H9 (cell line): ENCODE measurements around the gene GAS6. TPM values are rescaled to one million over a fixed set of nuclear protein-coding genes. Genes with fewer than 3 reads are reported as not detected.

Experiments used
- DNase-seq: peaks from one replicate; pipeline ENCODE4 v3.0.0-alpha.2; 2017
- H2AFZ ChIP-seq: one replicate; pipeline ENCODE4 v1.6.1; 2013; ENCODE audit warnings: mild to moderate bottlenecking, low read length, control low read depth, moderate library complexity
- H2AK5ac ChIP-seq: 2 replicates; pipeline ENCODE4 v1.6.1; 2013; ENCODE audit warnings: low read length, control low read depth, mixed read lengths; ENCODE audit not compliant: insufficient read length
- H2BK120ac ChIP-seq: one replicate; pipeline ENCODE4 v1.6.1; 2013; ENCODE audit warnings: low read depth, mild to moderate bottlenecking, low read length, control low read depth, inconsistent platforms; ENCODE audit not compliant: poor library complexity, severe bottlenecking
- H2BK12ac ChIP-seq: 2 replicates; pipeline ENCODE4 v1.6.1; 2013; ENCODE audit warnings: low read length, control low read depth, mixed read lengths, low read depth; ENCODE audit not compliant: insufficient read length
- H2BK15ac ChIP-seq: 2 replicates; pipeline ENCODE4 v1.6.1; 2013; ENCODE audit warnings: low read depth, low read length, control low read depth
- H2BK20ac ChIP-seq: one replicate; pipeline ENCODE4 v1.6.1; 2013; ENCODE audit warnings: low read depth, mild to moderate bottlenecking, low read length, control low read depth, inconsistent platforms; ENCODE audit not compliant: poor library complexity, severe bottlenecking
- H2BK5ac ChIP-seq: 2 replicates; pipeline ENCODE4 v1.6.1; 2013; ENCODE audit warnings: low read length, control low read depth, mixed read lengths; ENCODE audit not compliant: insufficient read length
- H3K14ac ChIP-seq: 2 replicates; pipeline ENCODE4 v1.6.1; 2013; ENCODE audit warnings: low read length, control low read depth; ENCODE audit not compliant: insufficient read depth
- H3K18ac ChIP-seq: 2 replicates; pipeline ENCODE4 v1.6.1; 2013; ENCODE audit warnings: low read depth, mild to moderate bottlenecking, mixed read lengths, low read length, control low read depth; ENCODE audit not compliant: insufficient read length
- H3K23ac ChIP-seq: 2 replicates; pipeline ENCODE4 v1.6.1; 2013; ENCODE audit warnings: low read length, control low read depth, mixed read lengths, low read depth; ENCODE audit not compliant: insufficient read length
- H3K23me2 ChIP-seq: 2 replicates; pipeline ENCODE4 v1.6.1; 2013; ENCODE audit warnings: low read depth, mild to moderate bottlenecking, mixed read lengths, low read length, control low read depth; ENCODE audit not compliant: insufficient read length, poor library complexity, severe bottlenecking
- H3K27ac ChIP-seq: 2 replicates; pipeline ENCODE4 v1.5.1; 2013; ENCODE audit warnings: low read length, control low read depth, mixed read lengths, low read depth; ENCODE audit not compliant: insufficient read length
- H3K27me3 ChIP-seq: 2 replicates; pipeline ENCODE4 v1.6.1; 2013; ENCODE audit warnings: low read length, control low read depth, inconsistent platforms; ENCODE audit not compliant: insufficient read depth
- H3K4ac ChIP-seq: 2 replicates; pipeline ENCODE4 v1.6.1; 2013; ENCODE audit warnings: low read depth, mild to moderate bottlenecking, control low read depth, inconsistent platforms, low read length, moderate library complexity
- H3K4me1 ChIP-seq: 2 replicates; pipeline ENCODE4 v1.6.1; 2013; ENCODE audit warnings: low read length, control low read depth, inconsistent platforms; ENCODE audit not compliant: insufficient read depth
- H3K4me2 ChIP-seq: 2 replicates; pipeline ENCODE4 v1.6.1; 2013; ENCODE audit warnings: low read length, control low read depth, mixed read lengths; ENCODE audit not compliant: insufficient read length, insufficient read depth
- H3K56ac ChIP-seq: 2 replicates; pipeline ENCODE4 v1.6.1; 2013; ENCODE audit warnings: low read depth, mild to moderate bottlenecking, mixed read lengths, low read length, control low read depth; ENCODE audit not compliant: insufficient read length
- H3K79me1 ChIP-seq: 2 replicates; pipeline ENCODE4 v1.6.1; 2013; ENCODE audit warnings: low read depth, mild to moderate bottlenecking, moderate library complexity, low read length, control low read depth, inconsistent platforms; ENCODE audit not compliant: insufficient read depth, poor library complexity, severe bottlenecking
- H3K79me2 ChIP-seq: 2 replicates; pipeline ENCODE4 v1.6.1; 2013; ENCODE audit warnings: low read length, control low read depth, inconsistent platforms; ENCODE audit not compliant: insufficient read depth
- H3K9ac ChIP-seq: 2 replicates; pipeline ENCODE4 v1.6.1; 2013; ENCODE audit warnings: low read length, control low read depth, mixed read lengths; ENCODE audit not compliant: insufficient read length; ENCODE audit errors: extremely low read depth
- H3K9me3 ChIP-seq: one replicate; pipeline ENCODE4 v1.6.1; 2013; ENCODE audit warnings: low read depth, low read length, inconsistent platforms; ENCODE audit not compliant: control insufficient read depth
- H3T11ph ChIP-seq: one replicate; pipeline ENCODE4 v1.6.1; 2013; ENCODE audit warnings: mild to moderate bottlenecking, low read length, control low read depth, inconsistent platforms
- H4K20me1 ChIP-seq: one replicate; pipeline ENCODE4 v1.6.1; 2013; ENCODE audit not compliant: control insufficient read depth, insufficient read length, insufficient read depth
- H4K5ac ChIP-seq: 2 replicates; pipeline ENCODE4 v1.6.1; 2013; ENCODE audit warnings: low read depth, mild to moderate bottlenecking, mixed read lengths, low read length, control low read depth; ENCODE audit not compliant: insufficient read length
- H4K8ac ChIP-seq: replicated peaks from 2 replicates; pipeline ENCODE4 v1.6.1; 2013; ENCODE audit warnings: low read length, control low read depth, mixed read lengths, low read depth; ENCODE audit not compliant: insufficient read length
- H4K91ac ChIP-seq: 2 replicates; pipeline ENCODE4 v1.6.1; 2013; ENCODE audit warnings: low read depth, mild to moderate bottlenecking, moderate library complexity, mixed read lengths, low read length, control low read depth; ENCODE audit not compliant: insufficient read length
- H3K27ac Mint-ChIP-seq, 3 experiments: 2 replicates in 2 of 3; 3 replicates in 1 of 3; pipeline ENCODE4 v1.8.0; 2020 to 2021; ENCODE audit warnings: mixed read lengths in 3 of 3, mild to moderate bottlenecking in 1 of 3, moderate library complexity in 1 of 3
- H3K27me3 Mint-ChIP-seq: 2 replicates; pipeline ENCODE4 v1.8.0; 2021; ENCODE audit warnings: low read depth, mild to moderate bottlenecking, moderate library complexity, mixed read lengths
- H3K36me3 Mint-ChIP-seq, 3 experiments: 2 replicates in 2 of 3; 3 replicates in 1 of 3; pipeline ENCODE4 v1.8.0; 2020 to 2021; ENCODE audit warnings: low read depth in 3 of 3, mixed read lengths in 3 of 3; ENCODE audit not compliant: insufficient read depth in 1 of 3
- H3K4me1 Mint-ChIP-seq, 2 experiments: 2 replicates each; pipeline ENCODE4 v1.8.0; 2020; ENCODE audit warnings: mixed read lengths in 2 of 2
- H3K4me3 Mint-ChIP-seq, 2 experiments: 2 replicates in 1 of 2; 3 replicates in 1 of 2; pipeline ENCODE4 v1.8.0; 2020 to 2021; ENCODE audit warnings: mild to moderate bottlenecking in 2 of 2, mixed read lengths in 2 of 2, moderate library complexity in 1 of 2
- H3K9me3 Mint-ChIP-seq, 2 experiments: 2 replicates in 1 of 2; 3 replicates in 1 of 2; pipeline ENCODE4 v1.8.0; 2020; ENCODE audit warnings: mild to moderate bottlenecking in 2 of 2, mixed read lengths in 2 of 2, moderate library complexity in 1 of 2
- WGBS: extraction: QIAGEN DNeasy Blood & Tissue Kit; methylation state at CpG from one replicate; pipeline ENCODE4 v1.1.7; 2013; ENCODE audit warnings: missing lambda C conversion rate, low lambda C conversion rate, mixed read lengths; ENCODE audit not compliant: insufficient read length; ENCODE audit errors: extremely low coverage; 5-methylcytosine and 5-hydroxymethylcytosine counted together
- total RNA-seq: library from RNA; stranded (reverse); gene quantifications from 2 replicates; pipeline ENCODE4 v1.2.1, GENCODE V29; 2021
- TF ChIP-seq, protein P1 (sequence below): fragments of 200-600 bp; sonication (generic); conservative IDR thresholded peaks from 3 replicates; pipeline ENCODE4 v1.8.0; 2021; ENCODE audit warnings: antibody characterized with exemption, mild to moderate bottlenecking

Gene GAS6
- total RNA-seq, 1 experiment from 2014 or later: 20.5 TPM

DNA sequence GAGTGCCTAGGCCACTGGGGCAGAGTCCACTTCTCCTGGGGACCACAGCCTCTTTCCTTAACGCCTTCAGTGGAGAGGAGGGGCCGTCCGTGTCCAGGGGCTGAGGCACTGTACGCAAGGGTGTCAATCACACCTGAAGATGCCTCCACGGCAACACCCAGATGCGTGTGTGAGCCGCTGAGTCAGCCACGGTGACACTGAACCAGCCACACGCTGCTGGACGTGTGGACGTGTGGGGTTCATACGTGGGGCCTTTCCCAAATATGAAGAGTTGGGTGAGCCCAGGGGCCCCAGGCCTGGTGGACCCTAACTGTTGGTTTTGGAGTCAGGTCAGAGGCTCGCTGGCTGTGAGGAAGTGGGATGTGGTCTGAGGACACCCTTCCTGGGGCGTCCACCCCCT is 53.2 kb downstream of the GAS6 start:
- TF ChIP-seq, protein P1, sequence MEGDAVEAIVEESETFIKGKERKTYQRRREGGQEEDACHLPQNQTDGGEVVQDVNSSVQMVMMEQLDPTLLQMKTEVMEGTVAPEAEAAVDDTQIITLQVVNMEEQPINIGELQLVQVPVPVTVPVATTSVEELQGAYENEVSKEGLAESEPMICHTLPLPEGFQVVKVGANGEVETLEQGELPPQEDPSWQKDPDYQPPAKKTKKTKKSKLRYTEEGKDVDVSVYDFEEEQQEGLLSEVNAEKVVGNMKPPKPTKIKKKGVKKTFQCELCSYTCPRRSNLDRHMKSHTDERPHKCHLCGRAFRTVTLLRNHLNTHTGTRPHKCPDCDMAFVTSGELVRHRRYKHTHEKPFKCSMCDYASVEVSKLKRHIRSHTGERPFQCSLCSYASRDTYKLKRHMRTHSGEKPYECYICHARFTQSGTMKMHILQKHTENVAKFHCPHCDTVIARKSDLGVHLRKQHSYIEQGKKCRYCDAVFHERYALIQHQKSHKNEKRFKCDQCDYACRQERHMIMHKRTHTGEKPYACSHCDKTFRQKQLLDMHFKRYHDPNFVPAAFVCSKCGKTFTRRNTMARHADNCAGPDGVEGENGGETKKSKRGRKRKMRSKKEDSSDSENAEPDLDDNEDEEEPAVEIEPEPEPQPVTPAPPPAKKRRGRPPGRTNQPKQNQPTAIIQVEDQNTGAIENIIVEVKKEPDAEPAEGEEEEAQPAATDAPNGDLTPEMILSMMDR: no peak
- no peak for DNase-seq

More for the DNA sequence above, 53.2 kb downstream of the GAS6 start:
- Mint-ChIP-seq H3K4me1 (no peaks in the 10 kb centered on the region), H3K27me3 (peaks cover 3% of the 10 kb centered on the region), H3K36me3 (peaks cover 3 to 12% (median 8%) of the 10 kb centered on the region in 3 experiments), H3K4me3 (no peak overlapping the region), H3K9me3 (peaks cover 18 to 21% of the 10 kb centered on the region in 2 experiments), H3K27ac (no peak overlapping the region)
- Histone ChIP-seq H3K4me1 (no peaks in the 10 kb centered on the region), H2AK5ac (no peak overlapping the region), H3K79me2 (no peaks in the 10 kb centered on the region), H4K5ac (no peak overlapping the region), H3K27me3 (no peaks in the 10 kb centered on the region), H2BK20ac (no peak overlapping the region), H3K79me1 (no peaks in the 10 kb centered on the region), H3K18ac (no peak overlapping the region), H2BK5ac (no peak overlapping the region), H3K9ac (no peak overlapping the region), H3K23me2 (no peaks in the 10 kb centered on the region), H3K56ac (no peak overlapping the region), H3K23ac (no peak overlapping the region), H3K4ac (no peak overlapping the region), H3T11ph (no peak overlapping the region), H2BK12ac (no peak overlapping the region), H3K27ac (no peak overlapping the region), H2AFZ (no peak overlapping the region), H4K8ac (no peak overlapping the region), H3K14ac (no peak overlapping the region), H4K20me1 (no peaks in the 10 kb centered on the region), H2BK120ac (no peak overlapping the region), H3K4me2 (no peak overlapping the region), H4K91ac (no peak overlapping the region), H3K9me3 (no peaks in the 10 kb centered on the region), H2BK15ac (no peak overlapping the region)
- no CpG with 5 or more reads among the region's 14 CpGs for WGBS
